HUDEP-2 (cell line): ENCODE results near the gene RPS27.
"Not testable (repeated sequence)": the region's sequence is repeated elsewhere in the genome, so short reads cannot be mapped to it uniquely, and the experiment has no call there.

Source experiments
- DNase-seq, 76 experiments: peaks; one replicate each; lab custom pipeline; 2025; ENCODE audit not compliant: unreplicated experiment in 76 of 76; lab: John Stamatoyannopoulos, UW

Gene RPS27

GRCh38 chr1:153984123-153984894, 6.3 kb upstream of the RPS27 start:
- no peak for DNase-seq

GRCh38 chr1:153985341-153985912, 5.1 kb upstream of the RPS27 start:
- peak in 1 of 76 experiments; percentile 21 for DNase-seq

- peak in 69 of 76 experiments; percentile 12 to 81 (median 60) for DNase-seq
Observed at GRCh38 chr1:153985941-153986761, 4.4 kb upstream of the RPS27 start, which contains the start of gene RAB13. Gene RAB13 (minus strand): TSS chr1:153986339. CDS start chr1:153986236, 103 bp downstream.

GRCh38 chr1:153987621-153988020, 2.9 kb upstream of the RPS27 start:
- DNase-seq, result no peak

GRCh38 chr1:153991151-153991630, 629 bp downstream of the RPS27 start:
- DNase-seq, result no peak

- no peak for DNase-seq
Observed at GRCh38 chr1:153991806-153992205, 1.2 kb downstream of the RPS27 start.

- no peak for DNase-seq
Observed at GRCh38 chr1:153995202-153995601, 4.6 kb downstream of the RPS27 start.

GRCh38 chr1:153995640-153996039, 5.1 kb downstream of the RPS27 start:
- no peak for DNase-seq

GRCh38 chr1:153996882-153997281, 6.3 kb downstream of the RPS27 start:
- not testable (repeated sequence) for DNase-seq

GRCh38 chr1:154000420-154000819, 9.9 kb downstream of the RPS27 start:
- no peak for DNase-seq

GRCh38 chr1:154006136-154006535, 15.6 kb downstream of the RPS27 start:
- DNase-seq, result no peak

- no peak for DNase-seq
Observed at GRCh38 chr1:154012129-154012528, 21.6 kb downstream of the RPS27 start.

- DNase-seq, result not testable (repeated sequence)
Observed at GRCh38 chr1:154012543-154012942, 22.0 kb downstream of the RPS27 start.

- no peak for DNase-seq
Observed at GRCh38 chr1:154014154-154014907, 23.8 kb downstream of the RPS27 start.

- DNase-seq, result no peak
Observed at GRCh38 chr1:154019269-154019668, 28.7 kb downstream of the RPS27 start.

- no peak for DNase-seq
Observed at GRCh38 chr1:154019940-154020339, 29.4 kb downstream of the RPS27 start.

GRCh38 chr1:154033697-154034096, 43.1 kb downstream of the RPS27 start:
- DNase-seq, result not testable (repeated sequence)
